ENCODE results near the gene USF2. TPM values are rescaled to one million over a fixed set of nuclear protein-coding genes. Genes with fewer than 3 reads are reported as not detected.
"Not testable (repeated sequence)": the region's sequence is repeated elsewhere in the genome, so short reads cannot be mapped to it uniquely, and the experiment has no call there.

The USF2 gene
- total RNA-seq, 1 donor from 2014 or later = 152 TPM

DNA sequence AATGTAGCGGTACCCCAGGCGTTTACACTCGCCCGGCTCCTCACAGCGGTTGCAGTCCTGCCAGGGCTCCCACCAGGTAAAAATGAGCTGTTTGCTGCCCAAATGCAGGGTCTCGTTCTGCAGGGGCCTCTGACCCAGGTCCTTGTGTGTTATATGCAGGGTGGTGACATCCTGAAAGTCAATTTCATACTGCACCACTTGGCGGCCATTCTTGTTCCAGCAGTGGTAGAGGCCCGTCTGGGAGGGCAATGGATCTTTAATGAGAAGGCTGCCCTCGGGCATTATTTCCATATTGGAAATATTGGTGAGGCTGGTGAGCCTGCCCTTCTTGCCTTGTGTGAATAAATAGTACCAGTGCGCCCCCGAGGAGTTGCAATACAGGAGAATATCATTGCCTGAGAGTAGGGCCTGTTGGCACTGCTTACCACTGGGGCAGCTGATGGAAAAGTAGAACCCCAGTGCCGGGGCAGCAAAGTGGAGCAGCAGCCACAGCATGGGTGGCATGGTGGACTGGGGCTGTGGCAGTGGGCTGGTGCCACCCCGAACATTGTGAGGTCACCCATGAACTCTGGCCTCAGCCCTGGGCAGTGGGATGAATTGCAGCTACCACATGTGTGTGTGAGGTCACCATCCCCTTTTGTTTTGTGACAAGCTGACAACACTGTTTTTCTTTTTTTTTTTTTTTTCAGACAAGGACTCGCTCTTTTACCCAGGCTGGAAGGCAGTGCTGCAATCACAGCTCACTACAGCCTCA lies 40.4 kb upstream of the USF2 start, which contains the start of gene FAM187B:
TSS of gene FAM187B (minus strand) at position 563 of the 754 bp plus-strand sequence. CDS start at position 504, 59 bp downstream.
- ATAC-seq = peak; percentile 23
- intact Hi-C loops (cut with DNase I) = no loop called here
- no peak within 1 kb of the TSS for H3K27ac ChIP-seq
- peaks cover 7% of the 10 kb centered on the region for H3K4me1 ChIP-seq
- H3K4me3 ChIP-seq = no peak within 1 kb of the TSS
- no peaks in the 10 kb centered on the region for H3K36me3 ChIP-seq
- TF ChIP-seq, protein P1, sequence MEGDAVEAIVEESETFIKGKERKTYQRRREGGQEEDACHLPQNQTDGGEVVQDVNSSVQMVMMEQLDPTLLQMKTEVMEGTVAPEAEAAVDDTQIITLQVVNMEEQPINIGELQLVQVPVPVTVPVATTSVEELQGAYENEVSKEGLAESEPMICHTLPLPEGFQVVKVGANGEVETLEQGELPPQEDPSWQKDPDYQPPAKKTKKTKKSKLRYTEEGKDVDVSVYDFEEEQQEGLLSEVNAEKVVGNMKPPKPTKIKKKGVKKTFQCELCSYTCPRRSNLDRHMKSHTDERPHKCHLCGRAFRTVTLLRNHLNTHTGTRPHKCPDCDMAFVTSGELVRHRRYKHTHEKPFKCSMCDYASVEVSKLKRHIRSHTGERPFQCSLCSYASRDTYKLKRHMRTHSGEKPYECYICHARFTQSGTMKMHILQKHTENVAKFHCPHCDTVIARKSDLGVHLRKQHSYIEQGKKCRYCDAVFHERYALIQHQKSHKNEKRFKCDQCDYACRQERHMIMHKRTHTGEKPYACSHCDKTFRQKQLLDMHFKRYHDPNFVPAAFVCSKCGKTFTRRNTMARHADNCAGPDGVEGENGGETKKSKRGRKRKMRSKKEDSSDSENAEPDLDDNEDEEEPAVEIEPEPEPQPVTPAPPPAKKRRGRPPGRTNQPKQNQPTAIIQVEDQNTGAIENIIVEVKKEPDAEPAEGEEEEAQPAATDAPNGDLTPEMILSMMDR (IDR thresholded peaks at IDR 0.05) = no peak
- no peaks in the 10 kb centered on the region for H3K27me3 ChIP-seq
- DNase-seq = peak; percentile 63
- no peaks in the 10 kb centered on the region for H3K9me3 ChIP-seq

GRCh38 chr19:35229601-35230000 lies 39.2 kb upstream of the USF2 start:
- Histone ChIP-seq H3K9me3 (no peaks in the 10 kb centered on the region), H3K36me3 (no peaks in the 10 kb centered on the region), H3K4me3 (no peak overlapping the region), H3K27me3 (no peaks in the 10 kb centered on the region), H3K27ac (no peak overlapping the region), H3K4me1 (peaks cover 5% of the 10 kb centered on the region)
- ATAC-seq (no peak), DNase-seq (peak; percentile 18)
- TF ChIP-seq, protein P1 (IDR thresholded peaks at IDR 0.05) = no peak
- intact Hi-C loops (cut with DNase I) = no loop called here

- TF ChIP-seq, protein P1 (IDR thresholded peaks at IDR 0.05) = no peak
- Histone ChIP-seq H3K27ac (no peak overlapping the region), H3K27me3 (no peaks in the 10 kb centered on the region), H3K36me3 (no peaks in the 10 kb centered on the region), H3K4me3 (no peak overlapping the region), H3K9me3 (no peaks in the 10 kb centered on the region), H3K4me1 (no peaks in the 10 kb centered on the region)
- DNase-seq (peak; percentile 46), ATAC-seq (no peak)
- intact Hi-C loops (cut with DNase I) = no loop called here
Measured at GRCh38 chr19:35231956-35232645, 36.7 kb upstream of the USF2 start.

- ATAC-seq (no peak), DNase-seq (no peak)
- H3K27me3 ChIP-seq = no peaks in the 10 kb centered on the region
- no peaks in the 10 kb centered on the region for H3K9me3 ChIP-seq
- TF ChIP-seq, protein P1 (IDR thresholded peaks at IDR 0.05) = no peak
- H3K36me3 ChIP-seq = no peaks in the 10 kb centered on the region
- intact Hi-C loops (cut with DNase I) = no loop called here
- no peaks in the 10 kb centered on the region for H3K4me1 ChIP-seq
- no peak overlapping the region for H3K27ac ChIP-seq
- no peak overlapping the region for H3K4me3 ChIP-seq
Measured at GRCh38 chr19:35232912-35233311, 35.9 kb upstream of the USF2 start.

- peak; percentile 42 for ATAC-seq
- no peak overlapping the region for H3K27ac ChIP-seq
- H3K36me3 ChIP-seq = no peaks in the 10 kb centered on the region
- no peak for DNase-seq
- H3K27me3 ChIP-seq = no peaks in the 10 kb centered on the region
- TF ChIP-seq, protein P1 (IDR thresholded peaks at IDR 0.05) = peak; percentile 24
- intact Hi-C loops (cut with DNase I) = no loop called here
- H3K4me3 ChIP-seq = no peak overlapping the region
- no peaks in the 10 kb centered on the region for H3K4me1 ChIP-seq
- H3K9me3 ChIP-seq = peaks cover 7% of the 10 kb centered on the region
Measured at GRCh38 chr19:35236638-35237400, 31.9 kb upstream of the USF2 start.

DNA sequence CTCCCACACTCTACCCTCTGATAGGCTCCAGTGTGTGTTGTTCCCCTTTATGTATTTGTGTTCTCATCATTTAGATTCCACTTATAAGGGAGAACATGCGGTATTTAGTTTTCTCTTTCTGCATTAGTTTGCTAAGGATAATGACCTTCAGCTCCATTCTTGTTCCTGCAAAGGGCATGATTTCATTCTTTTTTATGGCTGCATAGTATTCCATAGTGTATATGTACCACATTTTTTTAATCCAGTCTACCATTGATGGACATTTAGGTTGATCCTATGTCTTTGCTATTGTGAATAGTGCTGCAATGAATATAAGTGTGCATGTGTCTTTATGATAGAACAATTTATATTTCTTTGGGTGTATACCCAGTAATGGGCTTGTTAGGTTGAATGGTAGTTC lies 29.2 kb upstream of the USF2 start:
- intact Hi-C loops (cut with DNase I); H3K9me3 ChIP-seq; H3K27me3 ChIP-seq; H3K4me1 ChIP-seq; DNase-seq; ATAC-seq; H3K36me3 ChIP-seq; H3K4me3 ChIP-seq: not testable (repeated sequence)
- H3K27ac ChIP-seq = peak overlapping the region; percentile 28
